HL-60 (cell line): Measurements from ENCODE around the gene SLC6A7.

Source experiments
- GABPA ChIP-seq: IDR thresholded peaks from 2 replicates; pipeline ENCODE4 v1.6.1; 2012; ENCODE audit warnings: low read depth
- TF ChIP-seq, protein P1 (sequence below): IDR thresholded peaks from one replicate; pipeline ENCODE4 v1.5.1; 2011; ENCODE audit warnings: low read length, control low read depth, inconsistent platforms; ENCODE audit not compliant: insufficient read depth

DNA sequence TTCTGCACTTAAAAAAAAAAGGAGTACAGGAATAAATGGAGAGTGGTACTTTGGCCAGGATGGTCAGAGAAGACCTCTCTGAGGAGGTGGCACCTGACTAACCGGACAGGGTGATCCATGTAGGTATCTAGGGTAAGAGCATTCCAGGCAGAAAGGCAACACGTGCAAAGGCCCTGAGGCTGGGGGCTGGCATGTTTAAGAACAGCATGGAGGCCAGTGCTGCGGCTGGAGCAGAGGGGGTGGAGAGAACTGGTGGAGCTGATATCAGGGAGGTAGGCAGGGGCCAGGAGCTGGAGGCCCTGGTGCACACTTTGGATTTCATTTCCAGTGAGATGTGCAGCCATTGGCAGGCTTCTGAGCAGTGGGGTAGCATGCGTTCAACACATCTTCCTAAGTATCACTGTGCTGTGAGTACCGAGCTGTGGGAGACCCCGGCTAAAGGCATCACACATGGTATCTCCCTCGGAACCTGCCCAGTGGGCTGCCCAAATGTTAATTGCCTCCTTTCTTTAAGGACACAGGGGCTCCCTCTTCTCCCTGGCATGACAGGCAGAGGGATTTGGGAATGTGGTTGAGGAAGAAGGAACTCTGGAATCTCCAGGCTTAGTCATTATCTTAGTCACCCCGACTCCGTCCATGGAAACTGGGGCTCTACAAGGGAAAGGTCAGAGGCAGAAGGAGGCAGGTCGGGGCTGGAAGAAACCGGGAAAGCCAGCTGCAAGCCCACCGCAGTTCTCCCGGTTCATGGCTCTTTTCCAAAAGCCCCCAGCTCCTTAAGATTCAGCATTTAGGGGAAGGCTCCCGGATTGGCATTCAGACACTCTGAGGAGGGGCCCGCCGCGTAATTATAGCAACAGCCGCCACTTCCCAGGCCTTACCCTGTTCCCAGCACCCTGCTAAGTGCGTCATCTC is 18.6 kb downstream of the SLC6A7 start:
- TF ChIP-seq, protein P1, sequence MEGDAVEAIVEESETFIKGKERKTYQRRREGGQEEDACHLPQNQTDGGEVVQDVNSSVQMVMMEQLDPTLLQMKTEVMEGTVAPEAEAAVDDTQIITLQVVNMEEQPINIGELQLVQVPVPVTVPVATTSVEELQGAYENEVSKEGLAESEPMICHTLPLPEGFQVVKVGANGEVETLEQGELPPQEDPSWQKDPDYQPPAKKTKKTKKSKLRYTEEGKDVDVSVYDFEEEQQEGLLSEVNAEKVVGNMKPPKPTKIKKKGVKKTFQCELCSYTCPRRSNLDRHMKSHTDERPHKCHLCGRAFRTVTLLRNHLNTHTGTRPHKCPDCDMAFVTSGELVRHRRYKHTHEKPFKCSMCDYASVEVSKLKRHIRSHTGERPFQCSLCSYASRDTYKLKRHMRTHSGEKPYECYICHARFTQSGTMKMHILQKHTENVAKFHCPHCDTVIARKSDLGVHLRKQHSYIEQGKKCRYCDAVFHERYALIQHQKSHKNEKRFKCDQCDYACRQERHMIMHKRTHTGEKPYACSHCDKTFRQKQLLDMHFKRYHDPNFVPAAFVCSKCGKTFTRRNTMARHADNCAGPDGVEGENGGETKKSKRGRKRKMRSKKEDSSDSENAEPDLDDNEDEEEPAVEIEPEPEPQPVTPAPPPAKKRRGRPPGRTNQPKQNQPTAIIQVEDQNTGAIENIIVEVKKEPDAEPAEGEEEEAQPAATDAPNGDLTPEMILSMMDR = no peak
- TF ChIP-seq GABPA = no peak
